GM11168 (cell line): ENCODE measurements around the gene CCDC54.

Experiments used
- in situ Hi-C: fragments of 300-500 bp; cut with MboI; formaldehyde crosslinking; loops from one replicate; pipeline ENCODE4 v1.12.0; 2022; ENCODE audit warnings: low sequenced_read_pairs; ENCODE audit not compliant: unreplicated experiment

Gene CCDC54

GRCh38 chr3:107387555-107387954 is 10.3 kb downstream of the CCDC54 start:
- in situ Hi-C loops: no loop called here

DNA sequence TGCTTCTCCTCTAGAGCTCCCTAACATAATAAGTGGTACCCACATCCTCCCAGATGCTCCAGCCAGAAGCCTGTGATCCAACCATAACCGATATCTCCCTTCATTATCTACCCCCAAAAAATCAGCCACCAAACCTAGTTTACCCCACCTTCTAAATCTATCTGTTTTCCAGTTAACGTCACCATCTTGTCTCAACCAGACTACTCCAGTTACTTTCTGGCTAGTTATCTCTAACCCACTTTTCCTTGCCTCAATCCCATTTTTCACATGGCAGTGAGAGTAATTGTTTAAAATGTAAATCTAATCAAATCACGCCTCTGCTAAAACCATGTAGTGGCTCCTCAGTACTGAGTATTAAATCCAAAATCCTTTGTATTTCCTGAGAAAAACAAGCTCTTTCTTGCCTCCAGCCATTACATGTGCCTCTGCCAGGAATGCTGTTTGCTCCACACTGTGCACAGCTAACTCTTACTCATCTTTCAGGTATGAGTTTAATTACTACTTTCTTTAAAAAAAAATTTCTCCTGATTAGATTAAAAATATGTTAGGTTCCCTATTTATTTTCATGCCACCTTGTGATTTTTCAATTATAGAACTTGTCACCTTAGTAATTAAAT is 15.4 kb downstream of the CCDC54 start:
- in situ Hi-C loops: no loop called here

DNA sequence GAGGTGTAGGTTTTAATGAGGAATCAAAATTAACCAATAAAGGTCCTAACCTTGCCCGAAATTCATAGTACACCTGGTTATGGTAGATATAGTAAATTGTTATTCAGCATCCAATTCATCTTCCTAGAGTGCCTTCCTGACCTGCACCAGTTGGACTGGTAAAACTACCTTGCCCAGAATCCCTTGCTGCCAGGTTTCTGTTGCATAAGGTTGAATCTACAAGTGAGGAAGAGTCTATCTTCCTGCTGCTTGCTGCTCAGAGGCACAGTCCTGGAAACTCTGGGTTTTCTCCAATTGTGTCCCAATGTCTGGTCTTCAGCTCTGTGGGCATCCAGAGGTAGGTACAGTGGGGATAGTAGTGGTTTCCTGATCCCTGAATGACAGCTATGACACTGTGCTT is 17.3 kb downstream of the CCDC54 start:
- in situ Hi-C loops: no loop called here

DNA sequence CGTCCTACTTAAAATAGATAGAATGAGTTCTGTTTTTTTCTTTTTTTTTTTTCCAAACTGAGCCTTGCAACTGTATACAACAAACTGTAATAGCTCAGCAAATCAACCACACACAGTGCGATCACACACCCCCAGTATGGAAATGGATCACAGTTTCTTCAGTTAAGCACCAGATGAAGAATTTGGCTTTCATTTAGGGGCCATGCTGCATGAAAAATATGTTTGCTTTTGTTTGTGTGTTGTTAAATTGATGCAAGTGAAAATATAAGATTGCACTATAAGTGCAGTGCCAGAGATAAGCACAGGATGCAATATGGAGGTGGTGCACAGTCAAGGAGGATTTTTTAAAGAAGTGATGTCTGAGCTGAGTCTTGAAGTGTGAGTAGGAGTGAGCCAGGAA is 17.8 kb downstream of the CCDC54 start:
- in situ Hi-C loops: no loop called here

DNA sequence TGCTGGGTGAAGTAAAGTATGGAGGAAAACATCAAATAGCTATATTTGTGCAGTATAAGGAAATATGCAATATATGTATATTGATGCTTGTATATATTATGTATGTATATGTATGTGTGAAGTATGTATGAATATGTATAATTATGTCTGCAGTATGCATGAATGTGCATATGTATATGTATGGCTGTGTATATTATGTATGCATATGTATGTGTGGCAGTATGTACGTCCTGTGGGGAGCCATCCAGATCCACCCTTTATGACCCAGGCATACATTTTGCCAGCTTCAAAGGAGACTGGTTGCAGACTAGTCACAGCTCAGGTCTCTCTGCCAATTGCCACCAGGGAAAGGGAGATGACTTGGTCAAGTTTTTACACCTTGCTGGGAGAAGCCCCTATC is 24.1 kb downstream of the CCDC54 start:
- in situ Hi-C loops: loop anchor here (25.0 kb wide), 1 partner anchor 139 kb away; no protein-coding TSS in a partner anchor

GRCh38 chr3:107402214-107402613 is 25.0 kb downstream of the CCDC54 start:
- in situ Hi-C loops: loop anchor here (25.0 kb wide), 1 partner anchor 140 kb away; no protein-coding TSS in a partner anchor

DNA sequence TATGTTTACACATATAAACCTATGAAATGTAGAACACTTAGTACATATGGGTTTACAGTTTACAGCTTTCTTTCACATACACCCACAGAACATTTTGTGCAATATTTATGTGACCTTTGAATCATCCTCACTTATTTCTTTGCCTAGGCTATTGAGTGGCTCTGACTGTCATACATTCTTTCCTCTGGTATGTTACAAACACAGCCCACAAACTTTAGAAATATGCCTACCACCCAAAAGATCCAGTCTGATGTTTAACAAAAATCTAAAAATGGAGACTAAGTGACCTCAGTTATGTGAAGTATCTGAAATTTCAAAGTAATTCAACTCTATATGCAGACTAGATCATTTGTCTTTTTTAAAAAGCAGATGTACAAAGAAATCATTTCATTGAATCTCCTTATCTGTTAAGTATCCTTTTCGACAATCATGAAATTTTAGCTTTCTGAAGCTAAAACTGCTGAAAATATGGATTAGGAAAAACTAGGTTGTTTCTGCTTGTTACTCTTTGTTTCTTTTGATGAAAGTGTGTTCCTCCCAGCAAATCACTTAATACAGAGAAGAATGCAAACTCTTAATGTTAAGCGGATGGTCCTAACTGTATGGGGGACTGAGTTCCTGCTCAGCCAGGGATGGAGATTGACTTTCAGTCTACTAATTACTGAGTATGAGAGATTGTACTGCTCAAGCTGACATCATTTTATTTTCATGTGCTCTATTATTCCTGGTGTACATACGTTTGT is 27.7 kb downstream of the CCDC54 start:
- in situ Hi-C loops: loop anchor here (25.0 kb wide), 1 partner anchor 143 kb away; no protein-coding TSS in a partner anchor

- in situ Hi-C loops: loop anchor here (25.0 kb wide), 1 partner anchor 145 kb away; no protein-coding TSS in a partner anchor
Measured at GRCh38 chr3:107407355-107407754, 30.1 kb downstream of the CCDC54 start.

DNA sequence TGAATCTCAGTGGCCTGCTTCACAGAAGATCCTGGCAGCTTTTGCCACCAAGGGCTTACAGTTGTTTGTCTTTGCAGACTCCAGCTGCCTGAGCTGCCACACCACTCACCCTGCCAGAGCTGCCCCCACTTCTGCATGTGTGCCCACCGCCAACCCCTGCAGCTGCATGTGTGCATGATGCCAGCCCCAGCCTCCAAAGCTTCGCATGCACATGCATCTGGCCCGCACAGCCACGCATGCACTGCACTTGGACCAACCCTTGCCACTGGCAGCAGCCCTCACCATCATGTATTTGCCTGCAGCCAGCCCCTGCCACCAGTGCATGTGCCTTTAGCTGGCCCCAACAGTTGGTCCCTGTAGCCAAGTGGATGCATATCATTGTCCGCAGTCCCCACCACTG is 31.3 kb downstream of the CCDC54 start:
- in situ Hi-C loops: loop anchor here (25.0 kb wide), 1 partner anchor 146 kb away; no protein-coding TSS in a partner anchor

GRCh38 chr3:107409365-107409764 is 32.1 kb downstream of the CCDC54 start:
- in situ Hi-C loops: loop anchor here (25.0 kb wide), 1 partner anchor 147 kb away; no protein-coding TSS in a partner anchor

- in situ Hi-C loops: loop anchor here (25.0 kb wide), 1 partner anchor 148 kb away; no protein-coding TSS in a partner anchor
Measured at GRCh38 chr3:107410606-107411005, 33.4 kb downstream of the CCDC54 start.

- in situ Hi-C loops: loop anchor here (25.0 kb wide), 1 partner anchor 149 kb away; no protein-coding TSS in a partner anchor
Measured at GRCh38 chr3:107411056-107411455, 33.8 kb downstream of the CCDC54 start.

DNA sequence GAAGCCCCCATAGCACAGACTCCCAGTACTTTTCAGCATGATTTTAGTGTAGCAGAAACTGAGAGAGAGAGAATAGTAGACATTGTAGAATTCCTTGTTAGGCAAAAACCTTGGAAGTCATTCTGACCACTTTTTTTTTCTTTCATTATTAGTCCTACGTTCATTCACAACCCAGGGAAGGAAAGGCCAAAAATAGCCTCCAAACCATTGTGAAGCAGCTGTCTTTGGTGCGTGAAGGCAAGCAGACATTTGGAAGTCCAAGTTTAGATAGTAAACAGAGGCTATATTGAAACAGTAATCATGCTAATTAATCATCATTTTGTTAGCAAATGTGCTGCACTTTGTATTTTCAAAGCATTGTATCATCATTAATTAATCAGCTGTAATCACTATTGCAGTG is 34.5 kb downstream of the CCDC54 start:
- in situ Hi-C loops: loop anchor here (25.0 kb wide), 1 partner anchor 149 kb away; no protein-coding TSS in a partner anchor

- in situ Hi-C loops: loop anchor here (25.0 kb wide), 1 partner anchor 150 kb away; no protein-coding TSS in a partner anchor
Measured at GRCh38 chr3:107412376-107412775, 35.1 kb downstream of the CCDC54 start.

- in situ Hi-C loops: loop anchor here (25.0 kb wide), 1 partner anchor 151 kb away; no protein-coding TSS in a partner anchor
Measured at GRCh38 chr3:107413264-107413663, 36.0 kb downstream of the CCDC54 start.

DNA sequence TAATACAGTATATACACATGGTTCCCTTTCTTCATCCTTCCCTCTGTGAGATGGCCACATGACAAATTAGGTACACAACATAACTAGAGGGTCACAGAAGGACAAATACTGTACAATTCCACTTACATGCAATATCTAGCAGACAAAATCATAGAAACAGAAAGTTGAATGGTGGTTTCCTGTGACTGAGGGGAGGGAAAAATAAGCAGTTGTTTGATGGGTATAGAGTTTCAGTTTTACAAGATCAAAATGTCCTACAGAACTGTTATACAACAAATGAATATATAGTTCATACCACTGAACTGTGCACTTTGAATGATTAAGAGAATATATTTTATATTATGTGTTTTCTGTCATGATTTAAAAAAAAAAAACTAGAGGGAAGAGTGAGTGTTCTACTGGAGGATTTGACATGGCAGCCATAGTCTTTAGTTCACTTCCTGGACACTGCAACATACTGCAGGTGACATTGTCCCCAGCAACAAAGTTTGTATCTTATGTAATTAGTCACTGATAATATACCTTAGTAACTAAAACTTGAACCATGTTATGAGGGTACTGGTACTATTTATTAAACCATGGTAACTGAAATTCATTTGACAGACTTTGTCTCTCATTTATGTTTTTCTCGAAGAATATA is 37.2 kb downstream of the CCDC54 start:
- in situ Hi-C loops: loop anchor here (25.0 kb wide), 1 partner anchor 152 kb away; no protein-coding TSS in a partner anchor

GRCh38 chr3:107416138-107416537 is 38.9 kb downstream of the CCDC54 start:
- in situ Hi-C loops: loop anchor here (25.0 kb wide), 1 partner anchor 154 kb away; no protein-coding TSS in a partner anchor

DNA sequence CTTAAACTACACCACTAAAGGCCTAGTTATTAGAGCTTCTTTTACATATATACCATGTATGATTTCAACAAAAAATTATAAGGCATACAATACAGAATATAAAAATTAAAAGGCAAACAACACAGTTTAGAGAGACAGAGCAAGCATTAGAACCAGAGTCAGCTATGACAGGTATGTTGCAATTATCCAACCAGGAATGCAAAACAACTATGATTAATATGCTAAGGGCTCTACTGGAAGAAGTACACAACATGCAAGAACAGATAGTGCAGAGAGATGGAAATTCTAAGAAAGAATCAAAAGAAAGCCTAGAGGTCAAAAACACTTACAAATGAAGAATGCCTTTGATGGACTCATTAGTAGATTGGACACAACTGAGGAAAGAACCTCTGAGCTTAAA is 39.6 kb downstream of the CCDC54 start:
- in situ Hi-C loops: loop anchor here (25.0 kb wide), 1 partner anchor 155 kb away; no protein-coding TSS in a partner anchor

GRCh38 chr3:107421170-107421792 is 44.0 kb downstream of the CCDC54 start:
- in situ Hi-C loops: loop anchor here (25.0 kb wide), 1 partner anchor 159 kb away; no protein-coding TSS in a partner anchor

- in situ Hi-C loops: loop anchor here (25.0 kb wide), 1 partner anchor 160 kb away; no protein-coding TSS in a partner anchor
Measured at GRCh38 chr3:107421881-107422280, 44.6 kb downstream of the CCDC54 start.
